Right lung (tissue), 5 donors: Measurements from ENCODE around the gene EXOC3. TPM values are rescaled to one million over a fixed set of nuclear protein-coding genes. Genes with fewer than 3 reads are reported as not detected.

Source experiments
- DNase-seq, 2 donors: peaks; one replicate each; pipeline ENCODE4 v3.0.0-alpha.2; 2013
- polyA plus RNA-seq, 5 donors: library from polyadenylated mRNA; unstranded; fragments of 120-200 nt; gene quantifications; one replicate each; pipeline versions ENCODE4 v1.2.1 to v1.2.3, GENCODE V29; 2013; ENCODE audit warnings: inconsistent platforms in 1 of 5, low replicate concordance in 1 of 5; ENCODE audit not compliant: insufficient read length in 5 of 5, insufficient read depth in 1 of 5

The EXOC3 gene
- polyA plus RNA-seq, 5 donors, result 43.6 to 59.3 (median 55.2) TPM

DNA sequence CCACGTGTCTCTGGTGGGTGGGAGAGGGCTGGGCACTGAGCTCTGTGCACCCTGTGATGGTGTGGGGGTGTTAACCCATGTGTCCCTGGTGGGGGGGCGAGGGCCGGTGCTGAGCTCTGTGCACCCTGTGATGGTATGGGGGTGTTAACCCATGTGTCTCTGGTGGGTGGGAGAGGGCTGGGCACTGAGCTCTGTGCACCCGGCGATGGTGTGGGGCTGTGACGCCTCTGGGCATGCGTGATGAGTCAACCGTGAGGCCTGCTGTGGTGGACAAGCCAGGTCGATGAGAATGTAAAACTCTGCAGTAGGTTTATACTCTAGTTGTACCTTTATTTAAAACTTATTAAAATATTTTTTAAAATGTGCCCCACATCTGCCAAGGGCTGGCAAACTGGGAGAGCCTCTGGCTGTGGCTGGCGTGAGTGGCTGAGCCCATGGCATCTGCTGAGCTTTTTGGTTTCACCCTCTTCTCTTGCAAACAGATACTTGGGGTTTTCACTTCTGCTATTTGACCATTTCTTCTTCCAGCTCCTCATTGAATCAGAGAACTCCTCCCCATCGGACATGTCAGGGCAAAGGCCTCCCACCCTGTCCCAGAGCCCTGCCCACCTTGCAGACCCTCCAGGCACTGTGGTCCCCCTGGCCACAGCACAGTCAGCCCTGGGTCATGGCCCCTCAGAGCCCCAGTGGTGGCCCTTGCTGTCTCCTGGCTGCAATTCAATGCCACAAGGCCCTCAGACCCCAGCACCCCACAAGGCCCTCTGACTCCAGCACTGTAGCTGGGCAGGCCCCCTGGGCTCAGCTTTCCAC, 18.5 kb upstream of the EXOC3 start:
- no peak for DNase-seq

DNA sequence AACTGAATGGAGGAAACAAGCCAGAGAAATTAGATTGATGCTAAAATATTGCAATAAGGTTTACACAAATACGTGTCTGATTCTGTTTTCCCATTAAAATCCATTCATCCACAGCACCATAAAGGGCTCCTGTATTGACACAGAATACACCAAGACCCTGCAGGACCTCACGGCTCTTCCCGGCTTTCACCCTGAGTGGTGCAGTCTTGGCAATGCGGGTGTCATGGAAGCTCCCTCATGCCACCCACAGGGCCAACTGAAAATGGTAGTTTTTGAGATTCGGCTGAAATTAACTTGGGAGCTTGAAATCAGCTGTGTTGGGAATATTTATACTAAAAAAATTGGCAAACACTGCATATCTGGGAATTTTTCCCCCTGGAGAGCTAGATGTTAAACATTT, 17.3 kb upstream of the EXOC3 start:
- no peak for DNase-seq

DNA sequence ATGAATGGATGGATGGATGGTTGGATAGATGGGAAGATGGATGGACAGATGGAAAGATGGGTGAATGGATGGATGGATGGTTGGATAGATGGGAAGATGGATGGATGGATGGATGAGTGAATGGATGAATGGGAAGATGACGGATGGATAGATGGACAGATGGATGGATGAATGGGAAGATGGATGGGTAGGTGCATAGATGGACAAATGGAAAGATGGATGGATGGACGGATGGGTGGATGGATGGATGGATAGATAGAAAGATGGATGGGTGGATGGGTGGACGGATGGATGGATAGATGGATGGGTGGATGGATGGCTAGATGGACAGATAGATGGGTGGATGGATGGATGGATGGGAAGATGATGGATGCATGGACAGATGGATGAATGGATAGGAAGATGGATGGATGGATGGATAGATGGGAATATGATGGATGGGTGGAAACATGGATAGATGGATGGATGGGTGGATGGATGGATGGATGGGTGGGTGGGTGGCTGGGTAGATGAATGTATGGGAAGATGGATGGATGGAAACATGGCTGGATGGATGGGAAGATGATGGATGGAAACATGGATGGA, 16.5 kb upstream of the EXOC3 start:
- no peak for DNase-seq

DNA sequence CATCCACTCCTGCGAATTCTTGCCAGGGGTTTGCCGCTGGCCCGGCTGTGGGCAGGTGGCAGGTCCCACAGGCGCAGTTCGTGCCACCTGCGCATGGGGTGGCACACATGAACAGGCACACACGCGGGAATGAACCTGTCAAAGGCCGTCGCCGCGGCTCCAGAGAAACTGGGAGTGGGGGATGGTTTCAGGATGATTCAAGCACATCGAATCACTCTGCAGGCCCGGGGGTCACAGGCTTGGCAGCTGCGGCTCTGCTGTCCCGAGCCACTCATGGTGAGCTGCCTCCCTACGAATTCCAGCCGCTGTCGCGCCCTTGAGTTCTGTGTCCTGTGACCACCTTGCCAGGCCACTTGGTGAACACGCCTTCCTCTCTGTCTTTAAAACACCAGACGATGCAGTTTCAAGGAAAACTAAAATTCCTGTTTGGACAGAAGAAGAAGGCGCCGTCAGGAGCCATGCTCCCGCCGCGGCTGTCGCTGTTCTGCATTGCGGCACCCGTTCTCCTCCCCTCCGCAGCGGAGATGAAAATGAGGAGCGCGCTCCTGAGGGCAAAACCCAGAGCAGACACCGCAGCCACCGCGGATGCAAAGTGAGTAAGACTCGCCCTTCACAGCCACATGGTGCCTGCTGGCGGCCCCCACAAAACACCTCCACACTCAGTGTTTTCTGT, 15.4 kb upstream of the EXOC3 start:
- no peak for DNase-seq

DNA sequence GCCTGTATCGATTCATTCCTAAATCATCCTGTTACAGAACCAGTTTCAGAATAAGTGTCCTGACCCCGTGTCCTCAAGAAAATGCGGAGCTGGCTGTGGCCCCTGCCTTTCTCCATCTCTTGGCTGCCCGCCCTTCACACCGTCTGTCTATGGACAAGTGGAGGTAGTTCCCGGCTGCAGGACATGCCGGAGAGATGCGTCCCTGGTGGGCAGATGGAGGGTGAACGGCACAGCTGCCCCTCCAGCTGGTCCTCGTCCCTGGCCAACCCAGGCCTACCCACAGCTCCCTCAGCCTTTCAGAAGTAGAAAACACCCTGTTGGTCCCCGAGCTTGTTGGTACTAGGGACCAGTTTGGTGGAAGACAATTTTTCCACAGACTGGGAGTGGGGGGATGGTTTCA, 14.8 kb upstream of the EXOC3 start:
- DNase-seq, result no peak

DNA sequence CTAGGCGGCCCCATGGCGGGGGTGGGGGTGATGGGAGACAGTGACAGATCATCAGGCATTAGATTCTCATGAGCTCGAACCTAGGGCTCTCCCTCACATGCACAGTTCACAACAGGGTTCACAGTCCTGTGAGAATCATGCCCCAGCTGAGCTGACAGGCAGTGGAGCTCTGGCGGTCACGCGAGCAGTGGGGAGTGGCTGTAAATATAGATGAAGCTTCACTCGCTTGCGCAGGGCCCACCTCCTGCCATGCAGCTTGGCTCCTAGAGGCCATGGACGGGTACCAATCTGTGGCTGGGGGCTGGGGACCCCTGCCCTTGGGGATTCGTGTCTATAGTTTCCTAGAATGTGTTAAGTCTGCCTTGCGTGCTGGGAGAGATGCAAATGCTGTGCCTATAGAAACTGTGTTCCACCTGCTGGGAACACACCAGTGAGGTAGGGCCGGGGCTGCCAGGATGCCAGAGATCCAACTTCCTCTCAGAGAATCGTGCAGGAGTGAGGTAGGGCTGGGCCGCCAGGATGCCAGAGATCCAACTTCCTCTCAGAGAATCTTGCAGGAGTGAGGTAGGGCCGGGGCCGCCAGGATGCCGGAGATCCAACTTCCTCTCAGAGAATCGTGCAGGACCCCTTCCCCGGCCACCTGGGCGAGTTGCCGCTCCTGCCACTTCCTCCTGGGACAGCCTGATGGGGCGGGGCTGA, 14.1 kb upstream of the EXOC3 start:
- DNase-seq, result no peak

DNA sequence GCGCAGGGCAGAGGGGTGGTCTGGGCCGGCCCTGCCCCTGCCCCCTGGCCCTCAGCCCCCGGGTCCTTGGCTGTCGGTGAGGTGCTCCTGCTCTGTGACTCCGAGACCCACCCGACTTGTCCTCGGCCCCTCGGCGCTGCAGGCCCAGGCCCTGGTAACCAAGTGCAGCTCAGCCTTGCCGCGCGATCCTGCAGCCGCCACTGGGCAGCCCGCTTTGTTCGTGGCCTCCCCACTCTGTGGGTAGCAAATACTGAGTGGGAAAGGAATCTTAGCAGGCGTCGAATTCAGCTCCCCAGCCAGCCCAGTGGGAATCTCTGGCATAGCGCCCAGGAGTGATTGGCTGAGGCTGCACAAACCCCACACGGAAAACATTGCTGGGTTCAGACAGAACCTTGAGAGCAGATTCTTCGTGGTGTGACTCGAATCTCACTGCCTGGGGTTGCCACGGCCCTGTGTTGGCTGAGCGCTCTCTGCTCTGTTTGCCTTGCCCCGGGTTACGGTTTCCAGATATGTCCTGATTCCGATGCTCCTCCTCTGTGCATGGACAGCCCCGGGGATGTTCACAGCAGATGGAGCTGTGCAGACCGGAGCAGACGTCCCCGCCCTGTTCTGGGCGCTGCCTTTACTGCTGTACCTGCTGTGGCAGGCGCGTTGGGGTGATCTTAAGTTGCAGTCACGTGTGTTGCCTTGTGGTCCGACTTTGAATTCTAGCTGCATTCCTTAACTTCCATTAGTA, 13.4 kb upstream of the EXOC3 start:
- DNase-seq, result peak; percentile 47 to 53

DNA sequence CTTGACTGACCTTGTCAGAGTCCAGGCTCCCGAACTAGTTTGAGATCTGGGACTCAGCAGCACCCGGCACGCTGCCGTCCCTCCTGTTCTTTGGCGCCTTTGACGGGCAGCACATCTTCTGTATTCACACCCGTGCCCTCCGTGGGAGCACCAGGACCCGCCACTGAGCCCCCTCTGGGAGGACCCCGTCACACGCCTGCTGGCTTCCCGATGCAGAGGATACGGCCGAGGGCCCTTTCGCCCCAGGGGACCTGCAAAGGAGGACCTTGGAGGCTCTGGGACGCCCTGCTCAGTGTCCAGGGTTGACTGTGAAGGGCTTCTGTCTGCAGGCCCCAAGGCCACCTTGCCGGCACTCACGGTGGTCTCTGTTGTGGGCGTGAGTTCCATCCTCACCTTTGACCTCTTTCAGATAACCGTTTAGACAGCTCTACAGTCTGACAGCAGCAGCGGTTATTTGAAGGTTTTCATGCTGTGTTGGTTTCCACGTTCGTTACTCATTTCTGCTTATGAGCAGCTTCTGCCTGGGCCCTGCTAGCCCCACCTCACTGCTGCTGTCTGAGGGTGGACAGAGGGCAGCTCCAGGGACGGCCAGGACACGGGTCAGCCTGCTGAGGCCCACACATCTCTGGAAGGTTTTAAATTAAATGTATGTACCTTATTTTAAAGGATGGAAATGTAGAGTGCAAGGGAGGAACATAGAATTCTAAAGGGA, 12.6 kb upstream of the EXOC3 start:
- no peak for DNase-seq

DNA sequence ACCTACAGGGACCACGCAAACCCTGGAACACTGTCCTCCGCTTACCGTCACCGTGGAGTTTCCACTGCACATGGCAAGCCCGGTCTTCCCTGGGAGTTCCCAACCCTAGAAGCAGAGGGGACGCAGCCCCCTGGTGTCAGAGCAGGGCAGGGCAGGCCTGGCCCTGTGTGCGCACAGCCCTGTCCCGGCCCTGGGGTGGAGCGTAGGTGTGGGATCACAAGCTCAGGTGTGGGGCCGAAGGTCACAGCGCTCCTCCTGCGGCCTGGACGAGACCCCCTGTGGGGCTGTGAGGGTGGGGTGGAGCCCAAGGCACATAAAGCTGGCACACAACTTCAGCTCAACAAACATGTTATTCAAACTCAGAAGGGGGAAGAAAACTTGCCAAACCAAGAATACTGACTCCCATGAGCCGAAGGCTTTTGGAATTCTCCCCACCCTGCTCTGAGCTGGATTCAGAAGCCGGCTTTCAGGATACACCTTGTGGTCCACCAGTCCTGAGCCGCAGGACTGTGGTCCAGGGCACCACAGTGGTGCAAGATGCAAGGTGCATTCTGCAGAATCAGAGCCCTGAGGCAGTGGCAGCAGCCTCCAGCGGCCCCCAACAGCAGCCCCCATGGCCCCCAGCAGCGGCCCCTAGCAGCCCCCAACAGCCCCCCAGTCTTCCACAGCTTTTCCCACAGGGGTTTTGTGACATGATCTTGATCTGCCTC, 11.8 kb upstream of the EXOC3 start:
- DNase-seq, result no peak

DNA sequence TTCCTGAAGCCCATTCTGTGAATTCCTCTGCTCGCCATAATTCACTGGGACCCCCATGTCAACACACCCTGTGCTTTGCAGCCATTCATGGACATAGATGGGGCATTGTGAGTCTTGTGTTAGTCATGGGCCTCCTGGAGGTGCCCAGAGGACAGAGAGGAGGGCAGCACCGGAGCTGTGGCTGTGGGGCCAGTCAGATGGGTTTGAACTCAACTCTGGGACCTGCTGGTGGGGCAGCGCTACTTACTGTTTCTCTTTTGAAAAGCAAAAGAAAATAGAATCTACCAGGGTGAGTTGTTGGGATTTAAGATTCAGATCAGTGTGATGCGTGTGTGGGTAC, 11.3 kb upstream of the EXOC3 start:
- no peak for DNase-seq

DNA sequence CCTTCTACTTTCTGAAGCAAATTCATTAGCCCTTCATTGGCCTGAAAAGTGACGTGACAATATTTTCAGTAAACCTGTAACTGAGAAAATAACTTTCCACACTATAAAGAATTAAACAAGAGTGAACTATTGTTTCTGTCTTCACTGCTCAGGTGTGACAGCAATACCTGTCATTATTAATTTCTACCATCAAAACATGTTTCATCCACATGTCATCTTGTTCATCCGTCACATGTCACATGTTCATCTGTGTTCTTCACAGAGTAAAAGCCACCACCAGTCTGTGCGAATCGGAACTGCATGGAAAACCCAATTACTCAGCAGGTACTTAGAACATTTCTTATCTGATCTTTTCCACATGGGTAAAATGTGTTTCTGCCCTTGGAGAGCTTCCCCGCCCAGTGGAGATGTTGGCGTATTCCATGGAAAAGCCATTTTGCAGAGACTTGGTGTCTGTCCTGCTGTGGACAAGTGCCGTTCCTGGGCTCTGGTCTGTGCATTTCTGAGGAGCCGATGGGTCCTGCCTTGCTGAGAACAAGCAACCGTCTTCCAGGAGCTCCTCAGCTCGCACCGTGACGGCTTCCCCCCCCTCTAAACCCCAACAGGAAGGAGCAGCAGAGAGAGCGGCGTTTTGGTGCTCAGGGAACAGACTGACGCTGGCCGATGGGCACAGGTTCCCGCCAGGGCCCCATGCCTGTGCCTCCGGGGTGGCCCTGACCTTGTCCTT, 10.6 kb upstream of the EXOC3 start:
- DNase-seq, result no peak

DNA sequence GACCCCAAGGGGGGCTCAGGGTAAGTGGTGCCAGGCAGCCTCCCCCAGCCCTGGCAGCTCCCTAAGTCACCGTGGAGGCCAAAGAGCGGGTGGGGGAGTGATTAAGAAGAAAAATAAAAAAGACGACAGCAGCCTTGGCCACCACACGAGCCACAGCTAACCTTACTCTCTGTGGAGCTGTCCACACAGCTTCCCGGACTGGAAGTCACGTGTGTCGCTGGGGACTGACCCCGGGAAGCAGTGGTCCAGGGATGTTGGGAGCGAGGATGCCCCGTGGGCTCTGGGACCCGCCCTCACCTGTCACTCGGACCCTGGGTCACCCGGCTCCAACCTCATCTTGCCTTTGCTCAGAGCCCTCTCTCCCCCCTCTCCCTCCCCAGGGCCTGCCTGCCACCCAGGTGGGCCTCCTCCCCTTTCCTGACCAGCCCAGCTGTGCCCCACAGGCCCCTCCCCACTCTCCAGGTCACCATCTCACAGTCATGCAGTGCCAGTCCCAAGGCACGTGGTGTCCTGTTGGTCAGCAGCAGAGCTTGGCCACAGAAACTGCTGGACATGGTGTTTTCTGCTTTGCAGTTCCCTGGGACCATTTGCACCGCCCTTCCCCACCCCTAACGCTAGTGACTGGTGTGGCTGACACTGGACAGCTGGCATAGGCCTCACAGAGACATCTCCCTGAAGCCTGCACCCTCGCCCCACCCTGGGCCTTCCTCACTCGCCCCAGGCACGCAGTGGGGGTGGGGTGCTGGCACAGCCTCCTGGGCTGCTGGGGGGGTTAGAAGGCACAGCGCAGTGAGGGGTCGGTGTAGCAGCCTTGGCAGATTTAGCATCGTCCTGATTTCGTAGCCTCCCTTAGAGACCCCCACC, 9.8 kb upstream of the EXOC3 start:
- DNase-seq, result peak; percentile 86 to 88

DNA sequence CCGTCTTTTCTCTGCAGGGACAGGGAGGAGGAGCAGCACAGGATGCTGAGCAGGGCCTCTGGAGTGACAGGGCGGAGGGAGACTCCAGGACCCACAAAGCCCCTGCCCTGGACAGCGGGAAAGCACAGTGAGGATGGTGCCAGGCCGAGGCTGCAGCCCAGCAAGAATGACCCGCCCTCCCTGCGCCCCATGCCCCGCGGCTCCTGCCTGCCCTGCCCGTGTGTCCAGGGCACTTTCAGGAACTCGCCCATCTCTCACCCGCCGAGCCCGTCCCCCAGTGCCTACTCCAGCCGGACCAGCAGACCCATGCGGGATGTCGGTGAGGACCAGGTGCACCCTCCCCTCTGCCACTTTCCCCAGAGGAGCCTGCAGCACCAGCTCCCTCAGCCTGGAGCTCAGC, 9.1 kb upstream of the EXOC3 start:
- no peak for DNase-seq

DNA sequence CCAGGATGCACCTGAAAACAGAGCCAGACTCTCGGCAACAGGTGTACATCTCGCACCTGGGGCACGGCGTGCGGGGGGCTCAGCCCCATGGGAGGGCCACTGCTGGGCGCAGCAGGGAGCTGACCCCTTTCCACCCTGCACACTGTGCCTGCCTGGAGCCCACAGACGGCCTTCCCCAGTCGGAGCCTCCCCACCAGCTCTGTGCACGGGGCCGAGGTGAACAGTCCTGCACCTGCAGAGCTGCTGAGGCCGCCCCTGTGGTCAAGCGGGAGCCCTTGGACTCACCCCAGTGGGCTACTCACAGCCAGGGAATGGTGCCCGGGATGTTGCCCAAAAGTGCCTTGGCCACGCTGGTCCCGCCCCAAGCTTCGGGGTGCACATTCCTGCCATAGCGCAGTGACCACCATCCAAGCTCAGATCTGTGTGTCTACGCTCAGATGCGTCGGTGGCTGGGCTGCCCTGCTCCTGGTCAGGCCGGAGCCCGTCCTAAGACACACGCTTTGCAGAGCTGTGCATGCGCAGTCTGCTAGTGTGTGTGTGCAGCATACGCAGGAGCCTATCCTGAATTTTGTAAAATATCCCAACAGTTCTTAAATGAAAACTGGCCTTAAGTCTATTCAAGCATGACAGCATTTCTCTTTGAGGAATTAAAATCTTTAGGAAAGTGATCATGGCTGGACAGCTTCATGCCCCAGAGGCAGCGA, 8.4 kb upstream of the EXOC3 start:
- DNase-seq, result no peak

DNA sequence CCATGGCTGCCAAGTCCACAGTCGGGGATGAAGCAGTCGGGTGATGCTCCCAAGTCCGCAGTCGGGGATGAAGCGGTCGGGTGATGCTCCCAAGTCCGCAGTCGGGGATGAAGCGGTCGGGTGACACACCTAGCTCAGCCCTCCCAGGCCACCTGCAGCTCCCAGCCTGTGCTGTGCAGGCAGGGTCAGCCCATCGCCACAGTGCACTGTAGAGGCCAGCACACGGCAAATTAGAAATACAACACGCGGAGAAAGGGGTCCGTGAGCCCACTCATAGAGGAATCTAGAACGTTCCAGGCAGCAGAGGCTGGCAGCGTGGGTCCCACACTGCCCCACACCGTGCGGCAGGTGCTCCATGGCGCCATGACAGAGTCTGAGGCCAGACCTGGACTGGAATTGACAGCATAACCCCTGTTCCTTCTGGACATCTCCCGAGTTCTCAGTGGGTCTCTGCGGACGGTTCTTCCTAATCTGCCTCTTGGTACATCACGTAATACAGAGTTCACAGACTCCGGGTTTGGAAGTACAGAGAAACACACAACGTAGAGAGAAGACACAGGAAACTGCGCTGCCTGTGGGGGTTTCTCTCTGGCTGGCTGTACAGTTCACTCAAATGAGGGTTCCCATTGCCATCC, 7.7 kb upstream of the EXOC3 start:
- no peak for DNase-seq

DNA sequence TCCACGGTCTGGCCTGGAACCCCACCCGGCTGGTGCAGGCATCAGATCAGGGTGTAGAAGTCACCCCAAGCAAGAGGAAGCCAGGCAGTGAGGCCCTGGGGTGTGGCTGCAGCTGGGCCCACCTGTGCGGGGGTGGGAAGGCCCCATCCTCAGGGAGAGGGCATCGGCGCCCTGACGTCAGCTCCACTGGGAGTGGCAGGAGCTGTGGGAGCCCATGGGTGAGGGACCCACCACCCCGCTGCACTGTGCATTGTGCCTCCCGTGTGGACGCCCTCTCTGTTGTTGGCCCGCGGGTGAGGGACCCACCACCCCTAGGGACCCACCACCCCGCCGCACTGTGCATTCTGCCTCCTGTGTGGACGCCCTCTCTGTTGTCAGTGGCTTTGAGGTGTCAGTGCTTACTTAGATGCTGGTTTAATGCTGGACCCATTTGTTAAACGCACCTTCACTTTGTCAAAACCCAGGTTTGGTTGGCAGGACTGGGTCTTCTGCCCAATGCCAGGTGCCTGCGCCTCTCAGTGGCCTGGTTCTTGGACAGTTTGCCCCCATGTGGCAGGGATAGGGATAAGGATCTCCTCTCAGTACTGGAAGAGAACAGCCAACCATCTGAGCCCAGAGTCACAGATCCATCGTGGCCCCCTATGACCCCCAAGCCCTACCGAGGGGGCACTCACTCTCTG, 6.9 kb upstream of the EXOC3 start:
- DNase-seq, result no peak

DNA sequence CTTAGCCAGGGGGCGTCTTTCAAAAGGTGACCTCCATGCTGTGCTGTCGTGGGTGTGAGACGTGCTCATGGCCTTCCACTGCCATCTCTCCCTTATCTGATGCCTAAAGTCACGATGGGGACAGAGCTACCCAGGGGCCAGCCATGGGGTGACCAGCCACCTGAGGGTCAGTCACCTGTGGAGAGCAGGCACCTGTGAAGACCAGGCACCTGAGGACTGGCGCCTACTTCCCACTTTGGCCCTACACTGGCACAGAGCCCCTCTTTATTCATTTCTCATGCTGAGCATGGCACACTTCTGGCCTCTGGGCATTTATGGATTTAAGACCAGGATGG, 6.4 kb upstream of the EXOC3 start:
- DNase-seq, result no peak
